GM13976 (cell line): ENCODE results near the gene CPM.

Source experiments
- DNase-seq: peaks from one replicate; pipeline ENCODE4 v3.0.0; 2012; ENCODE audit warnings: low spot score
- in situ Hi-C: fragments of 300-500 bp; cut with MboI; formaldehyde crosslinking; loops from one replicate; pipeline ENCODE4 v1.12.0; 2022; ENCODE audit warnings: low sequenced_read_pairs, mixed read lengths, inconsistent platforms; ENCODE audit not compliant: unreplicated experiment
- TF ChIP-seq, protein P1 (sequence below): IDR thresholded peaks from 2 replicates; pipeline ENCODE4 v1.5.1; 2012; ENCODE audit warnings: borderline replicate concordance, mild to moderate bottlenecking; ENCODE audit not compliant: insufficient read depth; ENCODE audit errors: extremely low read depth, missing control alignments, control extremely low read depth

CPM gene

DNA sequence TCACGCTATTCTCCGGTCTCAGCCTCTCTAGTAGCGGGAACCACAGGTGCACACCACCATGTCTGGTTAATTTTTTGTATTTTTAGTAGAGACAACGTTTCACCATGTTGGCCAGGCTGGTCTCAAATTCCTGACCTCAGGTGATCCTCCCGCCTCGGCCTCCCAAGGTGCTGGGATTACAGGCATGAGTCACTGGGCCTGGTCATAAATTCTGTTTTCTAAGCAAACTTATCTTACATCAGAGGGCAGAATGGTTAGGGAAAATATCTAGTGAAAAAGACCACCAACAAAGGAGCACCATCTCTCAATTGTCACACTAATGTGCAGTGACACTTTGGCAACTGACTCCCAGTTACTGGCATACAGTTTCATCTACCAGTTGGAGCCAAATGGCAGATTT lies 2.8 kb downstream of the CPM start:
- TF ChIP-seq, protein P1, sequence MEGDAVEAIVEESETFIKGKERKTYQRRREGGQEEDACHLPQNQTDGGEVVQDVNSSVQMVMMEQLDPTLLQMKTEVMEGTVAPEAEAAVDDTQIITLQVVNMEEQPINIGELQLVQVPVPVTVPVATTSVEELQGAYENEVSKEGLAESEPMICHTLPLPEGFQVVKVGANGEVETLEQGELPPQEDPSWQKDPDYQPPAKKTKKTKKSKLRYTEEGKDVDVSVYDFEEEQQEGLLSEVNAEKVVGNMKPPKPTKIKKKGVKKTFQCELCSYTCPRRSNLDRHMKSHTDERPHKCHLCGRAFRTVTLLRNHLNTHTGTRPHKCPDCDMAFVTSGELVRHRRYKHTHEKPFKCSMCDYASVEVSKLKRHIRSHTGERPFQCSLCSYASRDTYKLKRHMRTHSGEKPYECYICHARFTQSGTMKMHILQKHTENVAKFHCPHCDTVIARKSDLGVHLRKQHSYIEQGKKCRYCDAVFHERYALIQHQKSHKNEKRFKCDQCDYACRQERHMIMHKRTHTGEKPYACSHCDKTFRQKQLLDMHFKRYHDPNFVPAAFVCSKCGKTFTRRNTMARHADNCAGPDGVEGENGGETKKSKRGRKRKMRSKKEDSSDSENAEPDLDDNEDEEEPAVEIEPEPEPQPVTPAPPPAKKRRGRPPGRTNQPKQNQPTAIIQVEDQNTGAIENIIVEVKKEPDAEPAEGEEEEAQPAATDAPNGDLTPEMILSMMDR: no peak
- in situ Hi-C loops: no loop called here
- no peak for DNase-seq

DNA sequence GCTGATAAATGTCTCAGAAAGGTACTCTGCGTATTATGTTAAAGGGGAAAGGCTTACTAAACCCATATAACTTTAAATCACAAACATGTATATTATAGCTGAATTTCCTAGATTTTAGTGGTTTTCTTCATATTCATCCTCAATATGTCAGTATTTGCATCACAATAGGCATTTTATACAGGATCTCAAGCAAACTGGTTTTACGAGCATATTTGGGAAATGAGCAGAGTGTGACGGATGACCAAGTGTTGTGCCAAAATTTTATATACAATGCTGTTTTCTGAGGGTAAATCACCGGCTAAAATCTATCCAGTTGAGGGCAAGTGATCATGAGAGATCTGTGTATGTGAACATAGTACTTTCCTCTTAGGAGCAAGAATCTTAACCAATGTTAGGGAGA lies 8.4 kb downstream of the CPM start:
- in situ Hi-C loops: no loop called here
- DNase-seq: no peak
- TF ChIP-seq, protein P1: no peak

DNA sequence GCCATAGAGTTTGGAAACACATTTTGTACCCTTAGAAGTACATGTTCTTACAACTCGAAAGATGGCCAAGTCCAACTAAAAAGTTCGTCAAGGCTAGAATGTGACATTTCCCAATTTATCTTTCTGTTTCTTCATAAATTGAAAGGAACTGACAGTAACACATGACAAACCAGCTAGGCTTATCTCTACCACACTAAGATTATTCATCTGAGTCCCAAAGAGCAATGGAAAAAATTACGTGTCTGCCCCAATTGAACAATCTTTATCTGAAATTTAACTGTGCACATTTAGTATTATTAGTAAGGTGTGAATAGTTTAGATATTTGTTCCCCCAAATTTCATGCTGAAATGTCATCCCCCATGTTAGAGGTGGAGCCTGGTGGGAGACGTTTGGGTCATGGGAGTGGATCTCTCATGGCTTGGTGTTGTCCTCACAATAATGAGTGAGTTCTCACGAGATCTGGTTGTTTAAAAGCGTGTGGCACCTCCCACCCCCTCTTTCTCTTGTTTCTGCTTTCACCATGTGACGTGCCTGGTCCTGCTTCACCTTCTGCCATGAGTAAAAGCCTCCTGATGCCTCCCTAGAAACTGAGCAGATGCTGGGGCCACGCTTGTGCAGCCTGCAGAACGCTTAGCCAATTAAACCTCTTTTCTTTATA lies 13.3 kb downstream of the CPM start:
- TF ChIP-seq, protein P1: no peak
- in situ Hi-C loops: no loop called here
- no peak for DNase-seq

DNA sequence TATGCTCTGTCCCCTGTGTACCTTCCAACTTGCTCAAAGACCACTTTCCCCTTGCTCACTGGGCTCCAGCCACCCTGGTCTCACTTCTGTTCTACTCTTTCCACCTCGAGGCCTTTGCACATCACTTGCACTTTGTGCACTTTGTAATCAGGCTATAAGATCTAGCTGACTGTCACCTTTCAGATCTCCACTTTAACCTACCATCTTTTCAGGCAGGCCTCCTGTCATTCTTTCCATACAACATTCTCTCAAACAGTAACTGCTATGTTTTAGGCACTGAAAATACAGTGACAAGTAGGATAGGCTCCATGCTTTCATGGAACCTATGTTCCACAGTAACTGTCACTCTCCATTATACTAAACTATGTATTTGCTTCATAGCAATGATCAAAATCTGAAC lies 14.0 kb downstream of the CPM start:
- DNase-seq: no peak
- in situ Hi-C loops: no loop called here
- TF ChIP-seq, protein P1: no peak

DNA sequence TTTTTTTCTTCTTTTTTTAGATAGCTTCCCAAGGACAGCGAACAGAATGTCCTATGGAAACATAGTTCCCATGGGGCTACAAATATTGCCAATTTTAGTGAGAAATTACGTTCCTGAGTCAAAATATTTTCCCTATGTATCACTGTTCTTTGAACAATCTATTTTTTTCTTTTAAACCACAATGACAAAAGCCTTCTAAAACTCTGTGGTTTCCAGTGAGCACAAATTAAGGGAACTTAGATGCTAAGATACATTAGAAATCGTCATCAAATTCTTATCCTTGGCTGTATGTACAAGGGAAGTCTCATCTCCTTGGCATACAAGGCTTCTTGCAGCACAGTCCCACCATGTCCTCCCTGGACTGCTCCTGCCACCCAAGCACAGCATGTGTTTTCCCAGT lies 17.9 kb downstream of the CPM start:
- DNase-seq: no peak
- in situ Hi-C loops: no loop called here
- TF ChIP-seq, protein P1: no peak

DNA sequence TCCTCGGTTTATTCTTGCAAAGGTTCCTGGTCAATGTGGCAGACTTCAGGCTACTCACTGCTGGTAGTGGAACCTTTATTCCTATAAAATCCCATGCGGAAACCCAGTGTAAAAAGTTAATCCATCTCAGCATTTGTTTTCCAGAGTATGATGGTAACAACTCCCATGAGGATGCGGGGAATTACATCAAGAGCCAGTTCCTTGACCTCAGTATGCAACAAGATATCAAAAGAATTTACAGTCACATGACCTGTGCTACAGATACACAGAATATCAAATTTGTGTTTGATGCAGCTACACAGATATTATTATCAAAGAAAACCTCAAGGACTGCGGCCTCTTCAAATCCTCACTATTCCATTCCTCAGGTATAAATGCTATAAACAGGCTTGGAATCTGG lies 19.3 kb downstream of the CPM start:
- TF ChIP-seq, protein P1: no peak
- in situ Hi-C loops: no loop called here
- DNase-seq: no peak

DNA sequence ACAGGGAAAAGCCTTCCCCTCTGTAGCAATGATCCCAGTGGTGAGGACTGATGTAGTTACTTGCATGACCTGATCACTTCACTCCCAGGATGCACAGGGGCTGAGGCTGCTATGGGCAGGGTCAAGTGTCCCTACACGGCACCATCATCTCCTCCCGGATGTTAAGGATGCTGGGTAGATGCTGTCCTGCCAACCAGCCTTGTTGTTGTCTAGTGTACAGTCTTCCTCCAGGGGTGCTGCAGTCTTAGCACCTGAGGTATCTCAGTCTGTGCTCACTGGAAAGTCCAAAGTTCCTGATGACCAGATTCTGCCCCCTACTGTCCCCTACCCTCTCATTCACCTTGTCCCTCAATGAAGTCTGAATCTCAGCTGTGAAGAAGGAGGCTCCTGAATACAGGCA lies 20.1 kb downstream of the CPM start:
- in situ Hi-C loops: no loop called here
- no peak for DNase-seq
- TF ChIP-seq, protein P1: no peak
